ENCODE data around the gene FGA. TPM values are rescaled to one million over a fixed set of nuclear protein-coding genes. Genes with fewer than 3 reads are reported as not detected.

Gene FGA
- not detected for total RNA-seq

DNA sequence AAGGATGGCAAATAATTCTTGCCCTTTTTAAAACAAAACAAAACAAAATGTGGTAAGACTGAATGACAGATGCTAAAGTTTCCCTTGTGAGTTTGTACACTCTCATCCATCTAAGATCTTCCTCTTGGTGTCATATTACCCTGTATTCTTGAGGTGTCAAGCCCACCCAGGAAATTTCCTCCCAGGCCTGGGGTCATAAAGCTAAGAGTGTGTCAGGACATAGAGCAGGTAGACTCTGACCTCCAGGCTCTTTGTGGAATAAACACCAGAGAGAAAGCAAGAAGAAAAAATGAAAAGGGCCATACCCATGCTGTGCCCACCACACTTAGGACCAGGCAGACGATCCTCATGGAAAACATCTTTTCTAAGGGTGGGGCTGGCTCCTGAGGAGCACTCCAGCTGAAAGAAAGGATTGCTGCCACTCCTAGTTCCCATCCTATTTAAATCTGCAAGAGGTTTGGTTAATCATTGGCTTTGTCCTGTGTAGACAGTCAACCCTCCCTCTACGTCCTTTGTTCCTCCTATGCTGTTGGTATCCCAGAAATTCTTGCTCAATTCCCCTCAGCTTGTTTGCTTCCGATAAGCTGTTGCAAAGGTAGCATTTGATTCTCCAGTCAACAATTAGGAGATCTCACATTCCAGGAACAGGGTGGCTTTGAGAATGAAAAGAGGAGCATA is at the start of gene FGA:
FGA (minus strand) TSS at position 414 of the 678 bp plus-strand sequence; CDS start at position 359, 55 bp downstream.
- H3K27ac Mint-ChIP-seq = no peak within 1 kb of the TSS
- H3K4me1 Mint-ChIP-seq = no peaks in the 10 kb centered on the region
- peaks cover 17% of the 10 kb centered on the region for H3K27me3 Mint-ChIP-seq
- no peaks in the 10 kb centered on the region for H3K9me3 Mint-ChIP-seq
- no peaks in the 10 kb centered on the region for H3K36me3 Mint-ChIP-seq
- H3K4me3 Mint-ChIP-seq = no peak within 1 kb of the TSS
- DNase-seq = no peak

DNA sequence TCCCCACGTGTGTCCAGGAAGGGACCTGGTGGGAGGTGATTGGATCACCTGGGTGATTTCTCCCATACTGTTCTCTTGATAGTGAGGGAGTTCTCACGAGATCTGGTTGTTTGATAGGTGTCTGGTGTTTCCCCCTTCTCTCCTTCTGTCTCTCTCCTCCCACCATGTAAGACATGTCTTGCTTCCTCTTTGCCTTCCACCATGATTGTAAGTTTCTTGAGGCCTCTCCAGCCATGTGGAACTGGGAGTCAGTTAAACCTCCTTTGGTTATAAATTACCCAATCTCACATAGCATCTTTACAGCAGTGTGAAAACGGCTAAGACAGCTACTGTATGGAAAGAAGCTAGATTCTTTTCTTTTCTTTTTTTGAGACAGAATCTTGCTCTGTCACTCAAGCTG is 43.5 kb upstream of the FGA start:
- H3K4me1 Mint-ChIP-seq = no peaks in the 10 kb centered on the region
- peaks cover 30% of the 10 kb centered on the region for H3K27me3 Mint-ChIP-seq
- H3K4me3 Mint-ChIP-seq = no peak overlapping the region
- H3K36me3 Mint-ChIP-seq = no peaks in the 10 kb centered on the region
- DNase-seq = no peak
- no peak overlapping the region for H3K27ac Mint-ChIP-seq
- H3K9me3 Mint-ChIP-seq = no peaks in the 10 kb centered on the region

DNA sequence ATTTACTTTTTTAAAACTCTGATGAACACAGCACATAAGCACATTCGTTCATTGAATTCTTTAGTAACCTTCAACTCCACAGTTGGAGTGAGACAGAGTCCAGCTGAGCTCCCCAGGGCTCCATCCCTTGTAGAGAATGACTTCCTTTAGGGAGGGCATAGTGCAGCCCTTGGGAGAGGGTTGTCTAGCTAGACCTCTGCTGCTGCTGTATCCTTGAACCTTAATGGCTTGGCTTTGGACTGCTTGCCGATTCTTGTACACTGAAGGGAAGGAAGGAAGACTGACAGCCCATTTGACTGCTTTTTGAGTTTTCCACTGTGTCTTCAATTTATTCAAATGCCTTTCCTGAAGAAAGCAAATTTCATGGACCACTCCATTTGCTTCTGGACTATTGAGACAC is 41.3 kb upstream of the FGA start:
- H3K9me3 Mint-ChIP-seq = no peaks in the 10 kb centered on the region
- no peaks in the 10 kb centered on the region for H3K4me1 Mint-ChIP-seq
- no peaks in the 10 kb centered on the region for H3K36me3 Mint-ChIP-seq
- H3K27ac Mint-ChIP-seq = no peak overlapping the region
- peaks cover 26% of the 10 kb centered on the region for H3K27me3 Mint-ChIP-seq
- no peak for DNase-seq
- no peak overlapping the region for H3K4me3 Mint-ChIP-seq

DNA sequence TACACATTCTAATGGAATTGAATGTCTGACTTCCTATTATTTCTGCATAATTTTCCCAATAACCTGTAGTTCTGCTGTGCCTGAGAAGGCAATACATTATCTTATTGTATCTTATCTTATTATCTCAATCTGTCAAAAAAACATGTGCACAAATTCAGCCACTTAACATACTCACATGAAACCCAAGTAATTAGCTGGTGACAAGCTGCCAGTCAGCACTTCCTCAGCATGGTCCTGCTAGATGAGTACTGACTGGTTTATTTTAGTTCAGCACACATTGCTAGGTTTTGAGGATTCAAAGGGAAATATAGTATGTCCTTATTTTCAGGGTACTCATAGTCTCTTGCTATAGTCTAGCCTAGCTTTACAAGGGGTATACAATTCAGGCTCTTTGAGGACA is 39.8 kb upstream of the FGA start:
- Mint-ChIP-seq H3K9me3 (no peaks in the 10 kb centered on the region), H3K4me1 (no peaks in the 10 kb centered on the region), H3K36me3 (no peaks in the 10 kb centered on the region), H3K4me3 (no peak overlapping the region), H3K27ac (no peak overlapping the region), H3K27me3 (peaks cover 36% of the 10 kb centered on the region)
- DNase-seq = no peak

DNA sequence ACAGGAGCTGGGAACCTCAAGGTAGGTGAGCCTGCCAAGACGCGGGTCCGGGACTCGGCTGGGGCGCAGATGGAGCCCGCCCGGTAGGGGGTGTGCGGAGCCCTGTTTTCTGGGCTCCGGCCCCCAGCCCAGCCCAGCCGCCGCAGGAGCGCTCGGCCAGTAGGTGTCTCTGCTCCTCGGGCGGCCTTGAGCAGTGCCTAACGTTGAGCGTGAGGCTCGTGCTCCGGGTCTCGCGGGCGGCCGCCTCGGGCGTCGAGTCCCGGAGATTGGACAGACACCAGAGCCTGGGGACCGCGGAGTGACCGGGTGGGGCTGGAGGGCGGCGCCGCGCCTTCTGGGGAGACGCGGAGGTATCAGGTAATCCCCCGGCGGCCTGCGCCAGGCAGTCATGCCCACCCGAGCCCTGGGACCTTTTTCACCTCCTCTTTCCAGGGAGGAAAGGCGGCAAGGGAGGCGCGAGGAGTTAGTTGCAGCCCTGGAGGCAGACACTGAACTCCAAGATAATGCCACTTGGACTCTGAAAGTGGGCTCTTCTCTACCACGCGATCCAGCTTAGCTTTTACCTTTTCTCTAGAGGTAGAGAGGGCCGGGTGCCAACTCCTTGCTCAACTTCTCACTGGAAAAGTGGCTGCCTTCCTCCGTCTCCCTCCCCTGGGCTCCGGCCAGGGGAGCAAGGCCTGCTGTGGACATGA is 36.4 kb upstream of the FGA start:
- peak; percentile 78 for DNase-seq
- Mint-ChIP-seq H3K27me3 (peaks cover 20% of the 10 kb centered on the region), H3K9me3 (no peaks in the 10 kb centered on the region), H3K36me3 (no peaks in the 10 kb centered on the region), H3K27ac (no peak overlapping the region), H3K4me3 (peak overlapping the region; percentile 33), H3K4me1 (no peaks in the 10 kb centered on the region)

DNA sequence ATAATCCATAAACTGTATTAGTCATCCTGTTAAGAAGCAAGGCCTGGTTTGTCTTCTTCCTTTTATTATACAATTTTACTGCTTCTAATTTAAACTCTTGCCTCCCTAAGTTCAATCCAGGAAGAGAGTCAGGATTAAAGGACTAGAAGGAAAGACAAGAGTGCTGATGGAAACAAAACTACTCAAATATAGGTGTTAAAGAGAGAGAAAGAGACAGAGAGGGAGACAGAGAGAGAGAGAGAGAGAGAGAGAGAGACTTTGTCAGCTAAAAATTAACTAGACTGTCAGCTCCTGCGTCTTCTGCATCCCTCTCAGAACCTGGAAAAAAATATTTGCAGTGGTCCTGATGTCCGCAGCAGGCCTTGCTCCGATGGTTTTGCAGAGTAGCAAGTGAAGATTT is 35.4 kb upstream of the FGA start:
- Mint-ChIP-seq H3K27ac (no peak overlapping the region), H3K4me3 (no peak overlapping the region), H3K9me3 (no peaks in the 10 kb centered on the region), H3K27me3 (peaks cover 17% of the 10 kb centered on the region), H3K36me3 (no peaks in the 10 kb centered on the region), H3K4me1 (no peaks in the 10 kb centered on the region)
- no peak for DNase-seq

DNA sequence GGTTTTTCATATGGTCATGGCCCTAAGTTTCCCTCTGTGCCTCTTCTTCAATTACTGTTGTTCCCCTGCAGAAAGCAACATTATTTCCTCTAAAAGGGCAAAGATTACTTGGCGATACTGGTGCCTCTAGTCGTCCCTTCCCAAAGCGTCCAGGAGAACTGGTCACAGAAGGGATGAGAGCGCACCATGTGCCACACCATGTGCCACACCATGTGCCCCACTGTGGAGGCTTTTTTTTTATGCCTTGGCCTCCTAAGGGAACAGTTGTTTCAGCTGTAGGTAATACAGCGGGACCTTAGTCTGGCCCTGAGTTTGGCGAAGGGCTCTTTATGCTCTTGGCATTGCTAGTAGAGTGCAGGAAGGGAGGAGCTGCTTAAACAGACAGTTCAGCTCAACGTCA is 33.5 kb upstream of the FGA start:
- Mint-ChIP-seq H3K27ac (no peak overlapping the region), H3K9me3 (no peaks in the 10 kb centered on the region), H3K4me3 (no peak overlapping the region), H3K4me1 (no peaks in the 10 kb centered on the region), H3K27me3 (peaks cover 11% of the 10 kb centered on the region), H3K36me3 (no peaks in the 10 kb centered on the region)
- DNase-seq = no peak

DNA sequence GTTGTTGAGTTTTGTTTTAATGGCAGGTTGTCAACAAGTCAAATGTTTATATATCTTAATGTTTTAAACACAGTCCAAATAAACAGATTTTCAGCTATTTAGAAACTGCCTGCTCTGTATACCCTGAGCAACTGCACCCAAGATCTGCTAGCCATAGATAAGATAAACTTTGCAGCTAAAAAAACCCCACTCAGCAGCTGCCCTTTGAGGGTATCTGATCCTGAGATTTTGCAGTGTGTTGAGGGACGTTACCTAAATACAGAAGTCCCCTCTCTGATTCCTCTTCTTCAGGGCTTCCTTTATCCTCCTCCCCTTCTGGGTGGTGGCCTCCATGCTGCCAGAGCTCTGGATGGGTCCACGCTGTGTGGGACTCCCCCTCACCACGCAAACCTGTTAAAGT is 32.9 kb upstream of the FGA start:
- Mint-ChIP-seq H3K27ac (no peak overlapping the region), H3K27me3 (peaks cover 11% of the 10 kb centered on the region), H3K36me3 (no peaks in the 10 kb centered on the region), H3K4me1 (no peaks in the 10 kb centered on the region), H3K4me3 (no peak overlapping the region), H3K9me3 (no peaks in the 10 kb centered on the region)
- DNase-seq = no peak

DNA sequence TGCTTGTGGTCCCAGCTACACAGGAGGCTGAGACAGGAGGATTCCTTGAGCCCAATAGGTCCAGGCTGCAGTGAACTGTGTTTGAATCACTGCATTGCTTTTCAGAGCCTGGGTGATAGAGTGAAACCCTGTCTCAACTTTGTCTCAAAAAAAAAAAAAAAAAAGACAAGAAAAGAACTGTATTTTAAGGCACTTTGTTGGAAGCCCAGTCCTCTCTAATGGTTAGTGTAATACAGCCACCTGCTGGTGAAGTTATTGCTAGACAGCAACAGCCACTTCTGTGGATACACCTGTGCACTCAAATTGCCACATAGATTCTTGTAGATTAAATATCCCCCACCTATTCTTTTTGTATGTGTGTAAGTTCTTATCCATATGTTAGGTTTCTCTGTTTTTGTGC is 32.1 kb upstream of the FGA start:
- no peak overlapping the region for H3K27ac Mint-ChIP-seq
- DNase-seq = no peak

DNA sequence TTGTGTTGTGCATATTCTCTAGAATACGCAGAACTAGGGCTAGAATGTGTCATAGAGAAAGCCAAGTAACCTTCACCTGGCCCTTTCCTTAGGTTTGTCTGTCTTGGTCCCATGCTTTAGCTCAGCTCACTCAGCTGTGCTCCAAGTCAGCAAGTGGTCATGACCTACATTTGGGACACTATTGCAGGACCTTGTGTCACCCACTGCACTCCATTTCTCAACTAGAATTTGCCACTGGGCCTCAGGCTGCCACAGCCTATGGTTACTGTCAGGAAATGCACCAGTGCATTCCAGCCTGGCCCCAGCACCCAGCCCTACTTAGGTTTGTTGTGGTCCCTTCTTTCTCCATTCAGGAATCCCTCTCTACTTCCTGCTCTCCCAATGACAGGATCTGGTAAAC is 29.6 kb upstream of the FGA start:
- no peaks in the 10 kb centered on the region for H3K9me3 Mint-ChIP-seq
- no peaks in the 10 kb centered on the region for H3K27me3 Mint-ChIP-seq
- no peak overlapping the region for H3K4me3 Mint-ChIP-seq
- H3K27ac Mint-ChIP-seq = no peak overlapping the region
- no peaks in the 10 kb centered on the region for H3K36me3 Mint-ChIP-seq
- no peak for DNase-seq
- H3K4me1 Mint-ChIP-seq = peaks cover 9% of the 10 kb centered on the region

More for the DNA sequence above, 32.1 kb upstream of the FGA start:
- H3K36me3 Mint-ChIP-seq = no peaks in the 10 kb centered on the region
- H3K4me3 Mint-ChIP-seq = no peak overlapping the region
- H3K27me3 Mint-ChIP-seq = peaks cover 11% of the 10 kb centered on the region
- H3K4me1 Mint-ChIP-seq = no peaks in the 10 kb centered on the region
- H3K9me3 Mint-ChIP-seq = no peaks in the 10 kb centered on the region

DNA sequence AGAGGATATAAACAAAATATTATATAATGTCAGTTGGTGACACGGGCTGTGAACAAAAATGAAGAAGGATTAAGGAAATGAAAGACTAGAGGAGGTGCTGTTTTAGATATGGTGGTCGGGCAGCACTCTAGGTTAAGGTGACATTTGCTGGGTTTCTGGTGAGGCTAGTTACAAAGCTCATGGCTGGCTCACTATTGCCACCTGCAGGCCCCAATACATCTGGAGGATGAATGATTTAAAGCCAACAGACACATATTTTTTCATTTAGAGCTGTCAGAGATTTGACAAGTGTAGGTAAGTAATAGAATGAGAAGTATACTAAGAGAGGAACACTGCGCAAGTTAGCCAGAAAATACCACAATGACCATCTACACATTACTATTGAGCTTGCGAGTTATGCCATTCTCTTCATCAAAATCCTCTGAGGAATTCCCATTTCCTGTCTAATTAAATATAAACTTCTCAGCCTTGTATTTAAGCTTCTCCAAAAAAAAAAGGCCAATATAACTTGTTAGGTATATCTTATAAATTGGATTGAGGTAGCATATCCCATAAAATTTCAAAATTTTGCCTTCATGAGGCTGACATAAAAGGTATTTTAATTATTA is 28.3 kb upstream of the FGA start:
- no peak overlapping the region for H3K27ac Mint-ChIP-seq
- H3K27me3 Mint-ChIP-seq = peaks cover 2% of the 10 kb centered on the region
- DNase-seq = peak; percentile 46
- no peaks in the 10 kb centered on the region for H3K36me3 Mint-ChIP-seq
- H3K4me3 Mint-ChIP-seq = no peak overlapping the region
- peaks cover 9% of the 10 kb centered on the region for H3K4me1 Mint-ChIP-seq
- H3K9me3 Mint-ChIP-seq = no peaks in the 10 kb centered on the region

DNA sequence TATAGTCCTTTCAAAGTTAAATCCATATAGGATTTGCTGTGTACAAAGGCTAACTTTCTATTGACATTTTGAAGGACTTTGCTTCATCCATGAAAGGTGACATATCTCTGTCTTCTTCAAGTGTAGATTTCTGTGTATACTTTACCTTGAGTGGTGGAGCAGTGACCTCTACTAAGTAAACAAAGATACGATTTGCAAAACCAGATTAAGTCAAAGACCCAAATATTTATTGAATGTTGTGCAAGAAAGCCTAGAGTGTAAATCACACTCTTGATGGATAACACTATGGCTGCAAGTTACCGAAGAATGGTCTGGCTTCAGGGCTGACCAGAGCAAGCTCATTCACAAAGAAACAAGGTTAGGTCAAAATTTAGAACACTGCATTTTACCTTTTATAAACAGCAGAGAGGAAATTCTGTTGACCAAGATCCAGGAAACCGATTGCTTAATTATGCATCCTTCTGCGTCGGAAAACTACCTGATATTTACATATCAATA is 27.3 kb upstream of the FGA start:
- no peak overlapping the region for H3K4me3 Mint-ChIP-seq

DNA sequence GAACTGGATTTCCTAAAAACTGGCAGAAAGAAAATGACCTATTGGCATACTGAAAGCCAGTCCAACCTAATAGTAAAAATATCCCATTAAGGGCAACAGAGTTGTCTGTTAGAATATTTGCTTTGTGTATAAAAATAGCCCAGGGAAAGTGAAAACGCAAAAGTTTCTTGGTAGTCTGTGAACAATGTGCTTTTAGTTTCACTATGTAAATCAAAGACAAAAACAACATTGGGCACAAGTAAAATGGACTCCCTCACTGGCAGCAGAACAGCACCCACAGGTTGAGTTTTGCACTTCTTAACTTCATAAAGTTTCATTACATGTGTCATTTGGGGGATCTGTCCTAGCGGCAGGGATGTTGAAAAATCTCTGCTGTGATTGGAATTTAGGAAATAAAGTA is 26.2 kb upstream of the FGA start:
- peaks cover 5% of the 10 kb centered on the region for H3K27me3 Mint-ChIP-seq
- no peak overlapping the region for H3K27ac Mint-ChIP-seq
- no peak overlapping the region for H3K4me3 Mint-ChIP-seq

More for the DNA sequence above, 27.3 kb upstream of the FGA start:
- DNase-seq = no peak
- Mint-ChIP-seq H3K4me1 (peaks cover 9% of the 10 kb centered on the region), H3K9me3 (no peaks in the 10 kb centered on the region), H3K27ac (no peak overlapping the region), H3K36me3 (no peaks in the 10 kb centered on the region), H3K27me3 (peaks cover 5% of the 10 kb centered on the region)

DNA sequence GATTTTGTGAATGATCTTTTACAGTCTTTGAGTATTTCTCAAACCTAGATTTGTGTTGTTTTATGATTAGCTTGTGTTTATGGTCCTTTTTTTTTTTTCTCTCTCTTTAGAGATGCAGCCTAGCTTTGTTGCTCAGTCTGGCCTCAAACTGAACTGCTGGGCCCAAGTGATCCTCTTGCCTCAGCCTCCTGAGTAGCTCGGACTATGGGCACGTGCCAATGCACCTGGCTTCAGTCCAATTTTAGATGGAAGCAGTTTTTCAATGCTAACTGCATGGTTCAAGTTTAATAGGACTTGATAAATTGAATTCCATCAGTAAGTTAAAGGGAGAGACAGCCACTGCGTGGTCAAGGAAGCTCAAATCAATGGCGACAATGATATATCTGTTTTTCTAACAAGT is 25.7 kb upstream of the FGA start:
- Mint-ChIP-seq H3K36me3 (no peaks in the 10 kb centered on the region), H3K27me3 (peaks cover 10% of the 10 kb centered on the region), H3K9me3 (no peaks in the 10 kb centered on the region), H3K4me1 (peaks cover 9% of the 10 kb centered on the region), H3K4me3 (no peak overlapping the region), H3K27ac (no peak overlapping the region)
- DNase-seq = no peak

More for the DNA sequence above, 26.2 kb upstream of the FGA start:
- H3K4me1 Mint-ChIP-seq = peaks cover 9% of the 10 kb centered on the region
- no peaks in the 10 kb centered on the region for H3K9me3 Mint-ChIP-seq
- H3K36me3 Mint-ChIP-seq = no peaks in the 10 kb centered on the region
- no peak for DNase-seq

DNA sequence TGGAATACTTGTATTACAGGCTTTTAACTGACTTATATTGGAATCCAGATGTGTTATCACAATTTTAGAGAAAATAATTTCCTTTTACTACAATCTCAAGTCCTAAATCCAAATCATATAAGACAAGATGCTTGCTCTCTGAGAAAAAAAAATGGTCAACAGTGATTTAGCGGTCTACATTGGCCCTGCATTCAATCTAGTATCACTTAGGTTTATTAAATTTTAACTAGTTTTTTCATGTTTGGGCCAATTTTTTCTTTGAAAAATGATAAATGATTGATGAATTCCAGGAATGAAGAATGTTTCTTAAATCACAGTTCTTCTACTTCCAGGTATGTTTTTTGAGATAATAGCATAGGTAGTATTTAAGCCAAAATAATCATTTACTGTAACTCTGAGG is 24.7 kb upstream of the FGA start:
- DNase-seq = no peak
- Mint-ChIP-seq H3K36me3 (no peaks in the 10 kb centered on the region), H3K27ac (no peak overlapping the region), H3K9me3 (no peaks in the 10 kb centered on the region), H3K4me3 (no peak overlapping the region), H3K27me3 (peaks cover 19% of the 10 kb centered on the region), H3K4me1 (peaks cover 9% of the 10 kb centered on the region)
